ENCODE measurements around the gene TESMIN. TPM values are rescaled to one million over a fixed set of nuclear protein-coding genes. Genes with fewer than 3 reads are reported as not detected.

Gene TESMIN
- total RNA-seq, 2 experiments from 2014 or later, result 3.4 to 4.9 TPM

GRCh38 chr11:68735125-68735524 is 16.2 kb downstream of the TESMIN start:
- H3K36me3 Mint-ChIP-seq (ENCODE audit: low read depth), result no peaks in the 10 kb centered on the region
- H3K4me3 Mint-ChIP-seq, result no peak overlapping the region
- H3K9me3 Mint-ChIP-seq, result no peaks in the 10 kb centered on the region
- CTCF ChIA-PET, result no interaction called here
- no peaks in the 10 kb centered on the region for H3K27me3 Mint-ChIP-seq
- H3K4me1 Mint-ChIP-seq (ENCODE audit: low read depth), result no peaks in the 10 kb centered on the region
- no peak for TF ChIP-seq CTCF (IDR thresholded peaks at IDR 0.05)
- no peak for DNase-seq
- intact Hi-C loops (cut with micrococcal nuclease), result no loop called here
- H3K27ac Mint-ChIP-seq, result no peak overlapping the region
- POLR2A ChIA-PET, result no interaction called here
- no peak for ATAC-seq

DNA sequence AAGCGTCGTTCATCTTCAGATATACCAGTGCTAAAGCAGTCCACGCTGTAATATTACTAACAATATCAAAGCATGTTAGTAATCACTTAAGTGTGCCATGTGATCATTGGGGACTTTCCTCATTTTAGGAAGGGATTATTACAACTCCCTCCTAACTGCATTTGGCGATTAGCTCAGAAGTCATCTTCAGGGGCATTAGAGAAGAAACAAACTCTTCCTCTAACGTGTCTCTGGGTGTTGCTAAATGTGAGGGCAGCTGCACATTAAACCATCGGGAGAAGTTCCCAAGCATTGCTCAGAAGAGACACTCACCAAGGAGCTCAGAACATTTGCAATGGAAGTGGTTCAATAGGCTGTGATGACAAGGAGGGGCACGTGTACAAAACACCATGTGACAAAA is 17.2 kb downstream of the TESMIN start:
- no peak for ATAC-seq
- no peaks in the 10 kb centered on the region for H3K9me3 Mint-ChIP-seq
- no peak overlapping the region for H3K27ac Mint-ChIP-seq
- no peak for DNase-seq
- H3K4me1 Mint-ChIP-seq (ENCODE audit: low read depth), result no peaks in the 10 kb centered on the region
- intact Hi-C loops (cut with micrococcal nuclease), result no loop called here
- H3K27me3 Mint-ChIP-seq, result no peaks in the 10 kb centered on the region
- TF ChIP-seq CTCF (IDR thresholded peaks at IDR 0.05), result no peak
- no peaks in the 10 kb centered on the region for H3K36me3 Mint-ChIP-seq (ENCODE audit: low read depth)
- ChIA-PET POLR2A (no interaction called here), CTCF (interaction anchor here (1.1 kb wide), 1 partner anchor 64 kb away, joined by 3 read pairs; no protein-coding TSS in a partner anchor)
- H3K4me3 Mint-ChIP-seq, result no peak overlapping the region

- POLR2A ChIA-PET, result no interaction called here
- CTCF ChIA-PET, result no interaction called here
- H3K36me3 Mint-ChIP-seq (ENCODE audit: low read depth), result no peaks in the 10 kb centered on the region
- H3K27ac Mint-ChIP-seq, result no peak overlapping the region
- TF ChIP-seq CTCF (IDR thresholded peaks at IDR 0.05), result no peak
- no peaks in the 10 kb centered on the region for H3K4me1 Mint-ChIP-seq (ENCODE audit: low read depth)
- intact Hi-C loops (cut with micrococcal nuclease), result no loop called here
- no peak for ATAC-seq
- no peaks in the 10 kb centered on the region for H3K9me3 Mint-ChIP-seq
- no peaks in the 10 kb centered on the region for H3K27me3 Mint-ChIP-seq
- H3K4me3 Mint-ChIP-seq, result no peak overlapping the region
- no peak for DNase-seq
These were observed 23.5 kb downstream of the TESMIN start for GRCh38 chr11:68727783-68728182.

DNA sequence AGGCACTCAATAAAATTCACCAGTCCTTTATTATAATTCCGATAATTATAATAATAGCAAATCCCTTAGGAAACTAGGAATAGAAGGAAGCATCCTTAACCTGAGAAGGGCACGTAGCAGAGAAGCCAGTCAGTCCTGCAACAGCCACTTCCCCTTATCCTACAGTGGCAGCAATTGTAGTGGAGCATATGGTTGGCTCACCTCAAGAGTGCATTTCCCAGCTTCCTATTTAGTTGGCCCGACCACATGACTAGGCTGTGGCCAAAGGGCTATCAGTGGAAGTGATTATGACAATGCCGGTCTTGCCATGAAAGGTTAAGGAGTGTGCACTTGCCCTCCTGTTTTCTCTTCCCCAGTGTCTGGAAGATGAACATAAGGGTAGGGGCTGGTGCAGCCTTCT is 27.0 kb downstream of the TESMIN start:
- no peak for ATAC-seq
- peaks cover 5% of the 10 kb centered on the region for H3K36me3 Mint-ChIP-seq (ENCODE audit: low read depth)
- no peaks in the 10 kb centered on the region for H3K4me1 Mint-ChIP-seq (ENCODE audit: low read depth)
- H3K27ac Mint-ChIP-seq, result no peak overlapping the region
- H3K9me3 Mint-ChIP-seq, result peaks cover 9% of the 10 kb centered on the region
- no peak for TF ChIP-seq CTCF (IDR thresholded peaks at IDR 0.05)
- intact Hi-C loops (cut with micrococcal nuclease), result no loop called here
- ChIA-PET POLR2A (no interaction called here), CTCF (interaction anchor here (1.7 kb wide), 1 partner anchor 74 kb away, joined by 4 read pairs; no protein-coding TSS in a partner anchor)
- DNase-seq, result no peak
- peaks cover 5% of the 10 kb centered on the region for H3K27me3 Mint-ChIP-seq
- no peak overlapping the region for H3K4me3 Mint-ChIP-seq

- no peaks in the 10 kb centered on the region for H3K4me1 Mint-ChIP-seq (ENCODE audit: low read depth)
- POLR2A ChIA-PET, result interaction anchor here (0.6 kb wide), 1 partner anchor 116 kb away, joined by 4 read pairs; no protein-coding TSS in a partner anchor
- intact Hi-C loops (cut with micrococcal nuclease), result no loop called here
- H3K9me3 Mint-ChIP-seq, result peaks cover 9% of the 10 kb centered on the region
- H3K27ac Mint-ChIP-seq, result no peak overlapping the region
- no peak overlapping the region for H3K4me3 Mint-ChIP-seq
- DNase-seq (no peak), ATAC-seq (no peak)
- TF ChIP-seq CTCF (IDR thresholded peaks at IDR 0.05), result no peak
- H3K27me3 Mint-ChIP-seq, result peaks cover 5% of the 10 kb centered on the region
- peaks cover 5% of the 10 kb centered on the region for H3K36me3 Mint-ChIP-seq (ENCODE audit: low read depth)
- CTCF ChIA-PET, result no interaction called here
These were observed 29.2 kb downstream of the TESMIN start for GRCh38 chr11:68722143-68722542.
